NCI-H1930 (cell line): ENCODE measurements around the gene ALG2.
A peak's percentile ranks its signal among the peaks of the same experiment; 100 is the strongest.

ENCODE experiments used
- DNase-seq, 2 experiments: peaks; one replicate each; lab custom pipeline; 2025; lab: John Stamatoyannopoulos, UW

The ALG2 gene

GRCh38 chr9:99172124-99173091 lies 49.3 kb downstream of the ALG2 start:
- peak; percentile 67 to 73 for DNase-seq

- DNase-seq: no peak
Observed at GRCh38 chr9:99171225-99172123, 50.3 kb downstream of the ALG2 start.

GRCh38 chr9:99169982-99170761 lies 51.6 kb downstream of the ALG2 start:
- DNase-seq: peak; percentile 79 to 80

GRCh38 chr9:99169086-99169485 lies 52.7 kb downstream of the ALG2 start:
- DNase-seq: no peak

GRCh38 chr9:99167694-99168093 lies 54.0 kb downstream of the ALG2 start:
- DNase-seq: no peak

GRCh38 chr9:99167119-99167518 lies 54.6 kb downstream of the ALG2 start:
- DNase-seq: peak in 1 of 2 experiments; percentile 32
